ENCODE data around the gene PKD2L1. TPM values are rescaled to one million over a fixed set of nuclear protein-coding genes. Genes with fewer than 3 reads are reported as not detected.

The PKD2L1 gene
- total and polyA plus RNA-seq, 10 of the 15 experiments (the other 5 are each of a cell fraction or from before 2014, with no cell fraction given): 0.05 to 0.17 (median 0.08) TPM; not detected in 6

GRCh38 chr10:100267239-100268104 is 62.6 kb downstream of the PKD2L1 start, which contains the start of gene CWF19L1 (continued):
- no peak for TF ChIP-seq IRF3 (IDR thresholded peaks at IDR 0.05)
- peak; percentile 99 for TF ChIP-seq CREM (IDR thresholded peaks at IDR 0.05; ENCODE audit: low read depth)
- TF ChIP-seq SMAD1 (IDR thresholded peaks at IDR 0.05; ENCODE audit: low read depth, partially characterized antibody): peak; percentile 53
- no peak for TF ChIP-seq STAT3 (IDR thresholded peaks at IDR 0.05; ENCODE audit: low read depth, low read length)
- peak; percentile 29; the same call in 1 of the 2 replicates for TF ChIP-seq SMAD5 (IDR thresholded peaks at IDR 0.05; ENCODE audit: low read depth)
- TF ChIP-seq LARP7 (IDR thresholded peaks at IDR 0.05): peak; percentile 59; the same call in 1 of the 2 replicates
- TF ChIP-seq FOS (IDR thresholded peaks at IDR 0.05; ENCODE audit: borderline replicate concordance, extremely low read depth, insufficient read length): no peak
- no peak for TF ChIP-seq KDM1A (IDR thresholded peaks at IDR 0.05; ENCODE audit: borderline replicate concordance)
- no peak for TF ChIP-seq TBL1XR1 (IDR thresholded peaks at IDR 0.05; ENCODE audit: low read depth, low read length)
- TF ChIP-seq E2F8 (IDR thresholded peaks at IDR 0.05; ENCODE audit: low read depth, partially characterized antibody): peak; percentile 61
- TF ChIP-seq MEF2A (IDR thresholded peaks at IDR 0.05; ENCODE audit: insufficient read depth, low read depth, low read length): peak; percentile 46; the same call in 1 of the 2 replicates
- TF ChIP-seq ATF7 (IDR thresholded peaks at IDR 0.05; ENCODE audit: low read depth): peak; percentile 66
- TF ChIP-seq TCF12 (IDR thresholded peaks at IDR 0.05; ENCODE audit: low read depth, low read length): peak; percentile 55; the same call in 1 of the 2 replicates
- TF ChIP-seq RUNX3 (IDR thresholded peaks at IDR 0.05; ENCODE audit: low read length): peak; percentile 59
- TF ChIP-seq NR2F1 (conservative IDR thresholded peaks at IDR 0.05): 0 out of 2 replicates have a peak, but pooled peaks have one; percentile 13
- peak; percentile 14 to 92; a peak in 2 of 4 replicates for TF ChIP-seq SRF (IDR thresholded peaks at IDR 0.05; ENCODE audit: low read depth in 2 of 2, low read length in 2 of 2)
- TF ChIP-seq ZZZ3 (IDR thresholded peaks at IDR 0.05; ENCODE audit: control insufficient read depth, insufficient read length, low read depth): no peak
- TF ChIP-seq RFX5 (IDR thresholded peaks at IDR 0.05; ENCODE audit: low read depth, low read length): no peak
- peak; percentile 77 for TF ChIP-seq MXI1 (IDR thresholded peaks at IDR 0.05; ENCODE audit: low read depth, low read length)
- TF ChIP-seq ZNF274 (IDR thresholded peaks at IDR 0.05; ENCODE audit: insufficient read depth, insufficient read length): no peak
- no peak for TF ChIP-seq HDAC2 (IDR thresholded peaks at IDR 0.05)
- peak; percentile 23 for TF ChIP-seq MEF2B (IDR thresholded peaks at IDR 0.05; ENCODE audit: partially characterized antibody, poor library complexity, severe bottlenecking)
- no peak for TF ChIP-seq NR2C2 (IDR thresholded peaks at IDR 0.05; ENCODE audit: borderline replicate concordance, control insufficient read depth, insufficient read length, low read depth)
